Measurements from ENCODE around the gene EIF3L. TPM values are rescaled to one million over a fixed set of nuclear protein-coding genes. Genes with fewer than 3 reads are reported as not detected.

The EIF3L gene
- total and polyA plus RNA-seq, 2 donors (not counting 3 experiments of a cell fraction or from before 2014, with no cell fraction given), result 479 to 601 TPM

DNA sequence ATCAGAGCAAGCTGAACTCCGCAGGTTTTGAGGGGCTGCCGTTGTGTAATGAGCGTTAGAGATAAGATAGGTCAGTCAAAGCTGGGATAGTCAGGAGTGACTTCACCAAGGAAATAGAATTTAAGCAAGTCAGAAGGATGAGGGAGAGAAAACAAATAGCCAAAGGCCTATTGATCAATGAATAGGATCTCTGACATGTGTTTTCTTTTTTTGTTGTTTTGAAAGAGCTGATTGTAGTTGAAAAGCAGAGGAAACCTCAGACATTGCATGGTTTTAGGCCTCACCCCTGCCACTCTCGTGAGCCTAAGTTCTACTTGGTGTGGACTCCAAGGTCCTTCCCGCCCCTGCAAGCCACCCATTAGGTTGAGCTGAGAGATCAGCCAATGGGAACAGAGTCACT lies 3.2 kb downstream of the EIF3L start:
- H3K4me1 ChIP-seq (ENCODE audit: control insufficient read depth, extremely low read depth, insufficient read depth, low read length), result peaks cover 17% of the 10 kb centered on the region
- BruUV-seq (replicated peaks), result no TSS peak
- H2AFZ ChIP-seq (ENCODE audit: low read depth, low read length), result no peak overlapping the region
- no peak overlapping the region for H3K4me2 ChIP-seq (ENCODE audit: insufficient read depth, low read length)
- H3K36me3 ChIP-seq (ENCODE audit: control insufficient read depth in 2 of 2, extremely low read depth in 1 of 2, insufficient read depth in 2 of 2, low read length in 2 of 2), result peaks cover 21 to 29% of the 10 kb centered on the region in 2 experiments
- no peak overlapping the region for H3K27ac ChIP-seq (ENCODE audit: insufficient read depth, low read depth, low read length)
- FAIRE-seq (no peak), DNase-seq (ENCODE audit: low read depth, low spot score) (no peak)
- no peaks in the 10 kb centered on the region for H3K9me1 ChIP-seq (replicated peaks; ENCODE audit: control insufficient read depth, extremely low read depth, insufficient read depth, low read length)
- intact Hi-C loops (cut with micrococcal nuclease), result no loop called here
- ChIA-PET CTCF (interaction anchor here (0.9 to 5.0 kb wide), 2 partner anchors 12 to 35 kb away, joined by 5 to 35 read pairs; no protein-coding TSS in a partner anchor), POLR2A (no interaction called here)
- dilution Hi-C loops (cut with MboI; ENCODE audit: extremely low pct_ligation_motif_present, low sequenced_read_pairs), result no loop called here
- no peaks in the 10 kb centered on the region for H3K27me3 ChIP-seq (ENCODE audit: control insufficient read depth in 2 of 2, insufficient read depth in 2 of 2, low read length in 2 of 2)
- H3K9ac ChIP-seq (replicated peaks; ENCODE audit: extremely low read depth, insufficient read depth, low read length), result no peak overlapping the region
- H3K9me3 ChIP-seq (replicated peaks; ENCODE audit: control insufficient read depth, insufficient read depth, low read length), result no peaks in the 10 kb centered on the region
- H3K79me2 ChIP-seq (ENCODE audit: control insufficient read depth, insufficient read depth, low read length), result peaks cover 65% of the 10 kb centered on the region
- TF ChIP-seq POLR2AphosphoS5 (IDR thresholded peaks at IDR 0.05; ENCODE audit: insufficient read depth, low read depth, low read length) (no peak), JUN (IDR thresholded peaks at IDR 0.05; ENCODE audit: borderline replicate concordance, insufficient read depth, insufficient read length, low read depth) (no peak)
- peaks cover 7% of the 10 kb centered on the region for H4K20me1 ChIP-seq (replicated peaks; ENCODE audit: control insufficient read depth, extremely low read depth, insufficient read depth, low read length)
- H3K4me3 ChIP-seq (replicated peaks in 1 of 3; ENCODE audit: insufficient read depth in 1 of 3, low read depth in 1 of 3, low read length in 3 of 3), result no peak overlapping the region

DNA sequence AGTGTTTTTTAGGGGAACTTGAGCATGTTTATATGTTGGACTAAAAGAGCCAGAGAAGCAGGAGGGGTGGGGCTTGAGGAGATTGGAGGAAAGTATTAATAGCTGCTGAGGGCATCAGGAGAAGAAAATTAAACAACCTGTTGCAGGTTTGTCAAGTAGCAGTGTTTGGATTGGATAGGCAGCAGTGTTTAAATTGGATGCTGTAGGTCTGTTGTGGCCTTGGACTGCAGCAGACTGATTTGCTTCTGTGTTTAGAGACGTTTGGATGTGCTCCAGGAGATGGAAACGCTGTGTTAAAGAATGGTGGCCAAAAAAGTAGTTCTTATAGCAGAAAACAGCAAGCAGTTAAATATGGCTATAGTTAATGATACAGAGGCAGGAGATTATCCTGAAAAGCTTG lies 5.7 kb downstream of the EIF3L start:
- peaks cover 10% of the 10 kb centered on the region for H4K20me1 ChIP-seq (replicated peaks; ENCODE audit: control insufficient read depth, extremely low read depth, insufficient read depth, low read length)

More for the DNA sequence above, 5.7 kb downstream of the EIF3L start:
- no peaks in the 10 kb centered on the region for H3K9me3 ChIP-seq (replicated peaks; ENCODE audit: control insufficient read depth, insufficient read depth, low read length)
- DNase-seq (ENCODE audit: low read depth, low spot score), result no peak
- H2AFZ ChIP-seq (ENCODE audit: low read depth, low read length), result no peak overlapping the region
- no peak overlapping the region for H3K4me3 ChIP-seq (replicated peaks in 1 of 3; ENCODE audit: insufficient read depth in 1 of 3, low read depth in 1 of 3, low read length in 3 of 3)
- no peak overlapping the region for H3K27ac ChIP-seq (ENCODE audit: insufficient read depth, low read depth, low read length)
- BruUV-seq (replicated peaks), result no TSS peak
- TF ChIP-seq MYC (IDR thresholded peaks at IDR 0.05; ENCODE audit: low read depth, low read length) (no peak), POLR2AphosphoS5 (IDR thresholded peaks at IDR 0.05; ENCODE audit: insufficient read depth, low read depth, low read length) (no peak), FOS (IDR thresholded peaks at IDR 0.05; ENCODE audit: borderline replicate concordance, insufficient read depth, low read length) (no peak), EZH2 (IDR thresholded peaks at IDR 0.05; ENCODE audit: borderline replicate concordance, low read depth, low read length, severe bottlenecking) (no peak), JUN (IDR thresholded peaks at IDR 0.05; ENCODE audit: borderline replicate concordance, insufficient read depth, insufficient read length, low read depth) (no peak), POLR2A (IDR thresholded peaks at IDR 0.05; ENCODE audit: low read depth, low read length) (no peak), GATA2 (IDR thresholded peaks at IDR 0.05; ENCODE audit: insufficient read depth, insufficient read length, low read depth, low read length) (no peak)
- TF ChIP-seq, protein P1, sequence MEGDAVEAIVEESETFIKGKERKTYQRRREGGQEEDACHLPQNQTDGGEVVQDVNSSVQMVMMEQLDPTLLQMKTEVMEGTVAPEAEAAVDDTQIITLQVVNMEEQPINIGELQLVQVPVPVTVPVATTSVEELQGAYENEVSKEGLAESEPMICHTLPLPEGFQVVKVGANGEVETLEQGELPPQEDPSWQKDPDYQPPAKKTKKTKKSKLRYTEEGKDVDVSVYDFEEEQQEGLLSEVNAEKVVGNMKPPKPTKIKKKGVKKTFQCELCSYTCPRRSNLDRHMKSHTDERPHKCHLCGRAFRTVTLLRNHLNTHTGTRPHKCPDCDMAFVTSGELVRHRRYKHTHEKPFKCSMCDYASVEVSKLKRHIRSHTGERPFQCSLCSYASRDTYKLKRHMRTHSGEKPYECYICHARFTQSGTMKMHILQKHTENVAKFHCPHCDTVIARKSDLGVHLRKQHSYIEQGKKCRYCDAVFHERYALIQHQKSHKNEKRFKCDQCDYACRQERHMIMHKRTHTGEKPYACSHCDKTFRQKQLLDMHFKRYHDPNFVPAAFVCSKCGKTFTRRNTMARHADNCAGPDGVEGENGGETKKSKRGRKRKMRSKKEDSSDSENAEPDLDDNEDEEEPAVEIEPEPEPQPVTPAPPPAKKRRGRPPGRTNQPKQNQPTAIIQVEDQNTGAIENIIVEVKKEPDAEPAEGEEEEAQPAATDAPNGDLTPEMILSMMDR (IDR thresholded peaks at IDR 0.05; ENCODE audit: extremely low read depth in 1 of 2, insufficient read depth in 1 of 2, low read depth in 1 of 2, low read length in 2 of 2), result no peak
- TF ChIP-seq, protein P2, sequence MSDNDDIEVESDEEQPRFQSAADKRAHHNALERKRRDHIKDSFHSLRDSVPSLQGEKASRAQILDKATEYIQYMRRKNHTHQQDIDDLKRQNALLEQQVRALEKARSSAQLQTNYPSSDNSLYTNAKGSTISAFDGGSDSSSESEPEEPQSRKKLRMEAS (IDR thresholded peaks at IDR 0.05; ENCODE audit: insufficient read depth, insufficient read length), result no peak
- no peaks in the 10 kb centered on the region for H3K9me1 ChIP-seq (replicated peaks; ENCODE audit: control insufficient read depth, extremely low read depth, insufficient read depth, low read length)
- no peak overlapping the region for H3K9ac ChIP-seq (replicated peaks; ENCODE audit: extremely low read depth, insufficient read depth, low read length)
- intact Hi-C loops (cut with micrococcal nuclease), result no loop called here
- ChIA-PET CTCF (interaction anchor here (5.0 kb wide), 1 partner anchor 9 kb away, joined by 35 read pairs; no protein-coding TSS in a partner anchor), POLR2A (interaction anchor here (1.1 kb wide), 1 partner anchor 8 kb away, joined by 3 read pairs; no protein-coding TSS in a partner anchor)
- FAIRE-seq, result no peak
- no peak overlapping the region for H3K4me2 ChIP-seq (ENCODE audit: insufficient read depth, low read length)
- dilution Hi-C loops (cut with MboI; ENCODE audit: extremely low pct_ligation_motif_present, low sequenced_read_pairs), result no loop called here
- peaks cover 15% of the 10 kb centered on the region for H3K4me1 ChIP-seq (ENCODE audit: control insufficient read depth, extremely low read depth, insufficient read depth, low read length)
- H3K79me2 ChIP-seq (ENCODE audit: control insufficient read depth, insufficient read depth, low read length), result peaks cover 63% of the 10 kb centered on the region
- peaks cover 28 to 38% of the 10 kb centered on the region in 2 experiments for H3K36me3 ChIP-seq (ENCODE audit: control insufficient read depth in 2 of 2, extremely low read depth in 1 of 2, insufficient read depth in 2 of 2, low read length in 2 of 2)
- no peaks in the 10 kb centered on the region for H3K27me3 ChIP-seq (ENCODE audit: control insufficient read depth in 2 of 2, insufficient read depth in 2 of 2, low read length in 2 of 2)

All from endothelial cell of umbilical vein (primary cell).